ENCODE results near the gene TEK. TPM values are rescaled to one million over a fixed set of nuclear protein-coding genes. Genes with fewer than 3 reads are reported as not detected.

TEK gene
- total RNA-seq, 2 experiments from 2014 or later = not detected

DNA sequence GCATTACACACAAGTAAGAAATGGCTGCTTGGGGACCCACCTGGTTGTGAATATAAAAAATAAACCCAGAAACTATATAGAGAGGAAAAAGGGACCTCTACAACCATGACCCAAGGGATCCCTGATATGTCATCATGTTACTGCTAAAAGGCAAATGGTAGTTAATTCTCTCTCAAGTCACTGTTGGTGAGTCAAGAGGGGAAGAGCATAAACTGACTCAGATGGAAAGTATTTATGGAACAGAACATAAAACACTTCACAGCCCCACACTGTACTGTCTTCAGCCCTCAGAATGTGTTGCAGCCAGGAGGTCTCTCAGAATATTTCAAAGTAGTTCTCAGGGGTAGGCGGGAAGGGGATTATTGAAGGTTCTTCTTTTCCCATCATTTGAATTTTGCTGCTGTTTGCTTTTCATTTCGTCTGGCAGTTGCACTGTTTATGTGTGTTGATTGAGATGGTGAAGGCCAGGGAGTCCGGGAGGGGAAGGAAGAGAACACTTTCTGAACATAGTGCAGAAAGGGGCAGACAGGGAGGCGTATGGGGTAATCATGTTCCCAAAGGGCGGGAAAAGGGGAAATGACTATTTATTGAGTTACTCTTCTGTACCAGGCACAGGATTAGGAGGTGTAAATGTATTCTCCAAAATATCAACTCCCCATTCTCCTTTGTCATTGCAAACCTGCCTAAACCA, 85.5 kb downstream of the TEK start:
- Mint-ChIP-seq H3K27me3 (peaks cover 4% of the 10 kb centered on the region), H3K9me3 (no peaks in the 10 kb centered on the region), H3K4me1 (no peaks in the 10 kb centered on the region), H3K36me3 (ENCODE audit: low read depth) (no peaks in the 10 kb centered on the region), H3K4me3 (no peak overlapping the region), H3K27ac (no peak overlapping the region)
- ChIA-PET POLR2A (no interaction called here), CTCF (no interaction called here)
- no peak for DNase-seq

DNA sequence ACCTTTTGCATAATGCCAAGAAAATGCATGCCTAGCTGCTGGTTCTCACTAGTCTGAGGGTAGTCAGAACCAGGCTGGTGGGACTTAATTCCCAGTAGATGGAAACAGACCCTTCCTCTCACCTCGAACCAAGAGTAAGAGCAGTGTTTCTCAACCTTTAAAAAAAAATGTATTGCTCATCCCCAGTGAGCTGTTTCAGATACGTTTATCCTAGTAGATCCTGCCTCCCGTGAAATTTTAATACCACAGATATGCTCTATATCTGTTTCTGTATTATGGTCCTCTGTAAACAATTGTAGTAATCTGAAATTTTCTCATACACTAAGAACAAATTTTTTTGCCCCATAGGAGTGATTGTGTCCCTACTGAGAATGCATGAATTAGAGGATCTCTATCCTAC, 86.2 kb downstream of the TEK start:
- Mint-ChIP-seq H3K4me3 (no peak overlapping the region), H3K27ac (no peak overlapping the region), H3K36me3 (ENCODE audit: low read depth) (no peaks in the 10 kb centered on the region), H3K9me3 (no peaks in the 10 kb centered on the region), H3K27me3 (peaks cover 4% of the 10 kb centered on the region), H3K4me1 (no peaks in the 10 kb centered on the region)
- no peak for DNase-seq
- POLR2A ChIA-PET = no interaction called here
- CTCF ChIA-PET = no interaction called here

DNA sequence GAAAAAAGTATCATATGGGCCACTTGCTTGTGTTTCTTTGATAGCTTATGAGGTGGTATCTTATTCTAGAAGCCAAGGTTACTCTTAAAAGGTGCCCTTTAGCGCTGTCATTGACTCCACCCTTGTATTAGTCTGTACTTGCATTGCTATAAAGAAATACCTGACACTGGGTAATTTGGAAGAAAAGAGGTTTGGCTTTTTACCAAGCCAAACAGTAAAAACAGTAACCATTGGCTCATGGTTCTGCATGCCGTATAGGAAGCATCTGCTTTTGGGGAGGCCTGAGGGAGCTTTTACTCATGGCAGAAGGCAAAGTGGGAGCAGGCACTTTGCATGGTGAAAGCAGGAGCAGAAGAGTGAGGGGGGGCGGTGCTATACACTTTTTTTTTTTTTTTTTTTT, 87.4 kb downstream of the TEK start:
- H3K27ac Mint-ChIP-seq = no peak overlapping the region
- H3K4me3 Mint-ChIP-seq = no peak overlapping the region
- CTCF ChIA-PET = no interaction called here
- no peaks in the 10 kb centered on the region for H3K4me1 Mint-ChIP-seq
- POLR2A ChIA-PET = interaction anchor here (0.7 kb wide), 1 partner anchor 109 kb away, joined by 4 read pairs; no protein-coding TSS in a partner anchor
- no peaks in the 10 kb centered on the region for H3K9me3 Mint-ChIP-seq
- H3K36me3 Mint-ChIP-seq (ENCODE audit: low read depth) = no peaks in the 10 kb centered on the region
- no peak for DNase-seq
- H3K27me3 Mint-ChIP-seq = peaks cover 2% of the 10 kb centered on the region

DNA sequence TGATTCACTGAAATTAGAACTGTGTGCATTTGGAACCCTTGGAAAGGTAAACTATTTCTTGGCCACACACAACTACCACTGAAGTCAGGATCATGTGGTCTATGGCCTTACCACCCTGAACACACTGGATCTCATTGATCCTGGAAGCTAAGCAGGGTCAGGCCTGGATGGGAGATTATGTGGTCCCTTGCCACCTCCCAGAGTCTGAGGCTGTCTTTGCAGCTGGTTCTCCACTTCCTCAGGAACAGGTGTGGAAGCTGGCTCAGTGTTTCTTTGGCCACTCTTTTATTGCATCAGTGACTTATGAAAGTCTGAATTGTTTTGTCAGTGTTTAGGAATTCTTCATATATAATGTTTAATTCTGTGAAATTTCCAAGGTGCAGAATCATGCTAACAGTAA, 89.2 kb downstream of the TEK start:
- Mint-ChIP-seq H3K27ac (no peak overlapping the region), H3K4me3 (no peak overlapping the region), H3K4me1 (no peaks in the 10 kb centered on the region), H3K27me3 (peaks cover 2% of the 10 kb centered on the region), H3K9me3 (no peaks in the 10 kb centered on the region), H3K36me3 (ENCODE audit: low read depth) (no peaks in the 10 kb centered on the region)
- POLR2A ChIA-PET = no interaction called here
- CTCF ChIA-PET = no interaction called here
- DNase-seq = no peak

DNA sequence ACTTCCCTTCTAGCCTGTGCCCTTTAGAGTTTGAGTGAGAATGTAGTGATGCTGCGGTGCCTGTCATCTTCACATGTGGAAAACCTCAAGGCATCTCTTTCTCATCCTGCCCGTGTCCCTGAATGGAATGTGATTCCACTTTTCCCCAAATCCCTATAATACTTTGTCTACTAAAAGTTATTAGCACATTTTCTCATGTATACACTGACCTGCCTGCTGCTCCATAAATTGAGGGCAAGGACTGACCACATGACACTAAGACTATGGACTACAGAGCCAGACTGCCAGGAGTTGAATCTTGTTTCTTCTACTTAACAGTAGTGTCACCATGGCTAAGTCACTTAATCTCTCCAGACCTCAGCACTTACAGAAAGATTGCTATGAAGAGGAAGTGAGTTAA, 93.0 kb downstream of the TEK start:
- Mint-ChIP-seq H3K4me1 (no peaks in the 10 kb centered on the region), H3K27ac (no peak overlapping the region), H3K4me3 (no peak overlapping the region), H3K9me3 (no peaks in the 10 kb centered on the region), H3K36me3 (ENCODE audit: low read depth) (no peaks in the 10 kb centered on the region), H3K27me3 (peaks cover 5% of the 10 kb centered on the region)
- ChIA-PET CTCF (no interaction called here), POLR2A (no interaction called here)
- no peak for DNase-seq

DNA sequence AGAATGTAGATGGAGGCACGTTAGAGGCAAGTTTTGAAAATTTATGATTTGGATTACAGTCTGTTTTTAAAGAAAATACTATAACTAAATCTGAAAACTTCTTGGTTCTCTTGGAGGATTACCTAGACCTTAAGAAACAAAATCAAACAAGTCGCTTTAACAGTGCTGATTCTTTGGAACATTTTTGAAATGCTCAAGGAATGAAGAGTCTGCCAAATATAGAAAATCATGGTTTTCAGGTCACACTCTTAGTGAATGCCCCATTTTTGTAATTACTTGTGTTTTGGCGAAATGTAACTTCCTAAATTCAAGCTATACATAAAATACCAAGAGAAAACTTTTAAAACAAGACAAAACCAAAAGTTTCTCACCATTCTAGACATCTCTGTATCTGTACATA, 94.8 kb downstream of the TEK start:
- Mint-ChIP-seq H3K27ac (no peak overlapping the region), H3K9me3 (no peaks in the 10 kb centered on the region), H3K4me1 (no peaks in the 10 kb centered on the region), H3K36me3 (ENCODE audit: low read depth) (no peaks in the 10 kb centered on the region), H3K4me3 (no peak overlapping the region), H3K27me3 (peaks cover 5% of the 10 kb centered on the region)
- DNase-seq = no peak
- ChIA-PET CTCF (no interaction called here), POLR2A (no interaction called here)

DNA sequence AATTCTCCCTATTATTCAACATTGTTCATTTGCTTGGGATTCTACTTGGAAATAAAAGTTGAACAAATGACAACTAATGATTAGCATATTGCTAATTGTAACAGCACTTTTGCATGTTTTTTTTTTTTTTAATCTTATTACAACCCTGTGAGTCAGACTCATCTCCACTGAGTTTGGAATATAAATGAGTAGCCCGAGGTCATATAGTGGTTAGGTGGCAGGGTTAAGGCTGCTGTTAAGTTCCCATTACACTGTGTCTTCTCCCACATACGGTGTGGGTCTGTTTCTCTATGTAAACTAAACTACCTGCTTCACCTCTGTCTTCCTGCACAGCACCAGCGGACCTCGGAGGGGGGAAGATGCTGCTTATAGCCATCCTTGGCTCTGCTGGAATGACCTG, 95.6 kb downstream of the TEK start:
- ChIA-PET CTCF (no interaction called here), POLR2A (no interaction called here)
- H3K4me1 Mint-ChIP-seq = no peaks in the 10 kb centered on the region

DNA sequence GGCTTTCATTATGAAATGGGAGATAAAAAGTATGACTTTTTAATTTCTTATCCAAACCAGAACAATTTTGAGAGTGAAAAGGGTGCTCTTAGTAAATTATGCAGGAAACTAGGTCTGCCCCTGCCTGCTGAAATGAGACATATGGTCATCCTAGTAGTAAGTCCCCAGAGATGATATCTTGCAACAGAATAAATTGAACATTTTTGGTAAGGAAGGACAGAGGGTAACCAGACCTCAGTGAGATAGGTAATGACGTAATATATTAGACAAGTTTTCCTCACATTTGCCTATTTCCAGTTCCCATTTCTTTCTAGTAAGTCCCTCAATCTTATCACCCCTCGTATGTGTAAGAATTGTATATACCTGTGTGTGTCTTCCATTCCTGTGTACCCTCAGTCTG, 96.2 kb downstream of the TEK start:
- DNase-seq = no peak
- ChIA-PET CTCF (no interaction called here), POLR2A (no interaction called here)
- Mint-ChIP-seq H3K27ac (no peak overlapping the region), H3K4me1 (no peaks in the 10 kb centered on the region), H3K27me3 (peaks cover 5% of the 10 kb centered on the region), H3K4me3 (no peak overlapping the region), H3K9me3 (no peaks in the 10 kb centered on the region), H3K36me3 (ENCODE audit: low read depth) (no peaks in the 10 kb centered on the region)

More for the DNA sequence above, 95.6 kb downstream of the TEK start:
- no peak overlapping the region for H3K27ac Mint-ChIP-seq
- H3K36me3 Mint-ChIP-seq (ENCODE audit: low read depth) = no peaks in the 10 kb centered on the region
- H3K9me3 Mint-ChIP-seq = no peaks in the 10 kb centered on the region
- no peak for DNase-seq
- peaks cover 5% of the 10 kb centered on the region for H3K27me3 Mint-ChIP-seq
- no peak overlapping the region for H3K4me3 Mint-ChIP-seq

DNA sequence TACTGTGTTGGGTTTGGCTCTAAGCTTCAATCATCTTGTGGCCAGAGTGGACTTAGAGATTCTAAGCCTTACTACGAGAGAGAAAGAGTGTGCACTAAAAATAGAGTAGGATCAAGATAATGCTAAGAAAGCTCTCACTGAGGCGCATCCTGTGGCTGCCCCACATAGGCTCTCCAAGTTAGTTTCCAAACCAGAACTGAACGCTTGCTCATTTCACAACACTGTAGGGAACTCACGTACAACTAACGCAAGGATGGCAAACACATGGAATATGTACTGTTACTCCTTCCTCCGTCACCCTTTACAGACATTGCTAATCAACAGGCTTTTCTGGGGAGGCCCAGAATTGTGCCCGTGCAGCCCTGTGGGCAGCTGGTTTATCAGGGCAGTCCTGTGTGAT, 97.0 kb downstream of the TEK start:
- H3K9me3 Mint-ChIP-seq = no peaks in the 10 kb centered on the region
- H3K27me3 Mint-ChIP-seq = peaks cover 5% of the 10 kb centered on the region
- H3K4me1 Mint-ChIP-seq = no peaks in the 10 kb centered on the region
- POLR2A ChIA-PET = no interaction called here
- H3K27ac Mint-ChIP-seq = no peak overlapping the region
- no peaks in the 10 kb centered on the region for H3K36me3 Mint-ChIP-seq (ENCODE audit: low read depth)
- CTCF ChIA-PET = interaction anchor here (0.7 kb wide), 1 partner anchor 42 kb away, joined by 3 read pairs; no protein-coding TSS in a partner anchor
- no peak overlapping the region for H3K4me3 Mint-ChIP-seq
- no peak for DNase-seq

DNA sequence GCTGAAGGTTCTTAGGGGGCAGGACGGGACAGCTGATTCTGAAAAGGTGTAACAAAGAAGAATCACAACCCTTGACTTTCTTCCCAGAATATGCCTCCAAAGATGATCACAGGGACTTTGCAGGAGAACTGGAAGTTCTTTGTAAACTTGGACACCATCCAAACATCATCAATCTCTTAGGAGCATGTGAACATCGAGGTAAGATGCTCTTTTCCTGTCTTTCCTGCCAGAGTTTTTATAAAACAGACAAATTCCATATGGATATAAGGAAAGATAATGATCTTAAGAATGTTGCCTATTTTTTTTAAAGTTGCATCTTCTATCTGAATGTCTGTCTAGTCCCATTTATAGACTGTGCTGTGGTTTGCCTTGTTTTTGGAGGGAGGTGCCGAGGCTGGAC, 100.0 kb downstream of the TEK start:
- Mint-ChIP-seq H3K27ac (no peak overlapping the region), H3K4me1 (no peaks in the 10 kb centered on the region), H3K4me3 (no peak overlapping the region), H3K27me3 (peaks cover 4% of the 10 kb centered on the region), H3K36me3 (ENCODE audit: low read depth) (no peaks in the 10 kb centered on the region), H3K9me3 (no peaks in the 10 kb centered on the region)
- ChIA-PET POLR2A (no interaction called here), CTCF (no interaction called here)
- no peak for DNase-seq

DNA sequence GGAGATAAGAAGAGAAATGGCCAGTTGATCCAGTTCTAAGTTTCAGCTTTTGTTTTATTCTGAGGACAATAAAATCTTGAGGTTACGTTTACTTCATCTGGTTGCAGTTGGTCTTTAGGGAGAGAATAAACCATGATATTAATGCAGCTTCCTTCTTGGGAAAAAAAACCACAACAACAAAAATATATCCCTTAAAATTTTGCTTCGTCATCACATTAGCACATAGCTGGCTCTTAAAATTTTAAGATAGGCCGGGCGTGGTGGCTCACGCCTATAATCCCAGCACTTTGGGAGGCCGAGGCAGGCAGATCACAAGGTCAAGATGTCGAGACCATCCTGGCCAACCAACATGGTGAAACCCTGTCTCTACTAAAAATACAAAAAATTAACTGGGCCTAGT, 101.6 kb downstream of the TEK start:
- peaks cover 4% of the 10 kb centered on the region for H3K27me3 Mint-ChIP-seq
- H3K4me1 Mint-ChIP-seq = no peaks in the 10 kb centered on the region
- no peak overlapping the region for H3K27ac Mint-ChIP-seq
- ChIA-PET CTCF (no interaction called here), POLR2A (no interaction called here)
- DNase-seq = no peak
- H3K36me3 Mint-ChIP-seq (ENCODE audit: low read depth) = no peaks in the 10 kb centered on the region
- no peak overlapping the region for H3K4me3 Mint-ChIP-seq
- H3K9me3 Mint-ChIP-seq = no peaks in the 10 kb centered on the region

DNA sequence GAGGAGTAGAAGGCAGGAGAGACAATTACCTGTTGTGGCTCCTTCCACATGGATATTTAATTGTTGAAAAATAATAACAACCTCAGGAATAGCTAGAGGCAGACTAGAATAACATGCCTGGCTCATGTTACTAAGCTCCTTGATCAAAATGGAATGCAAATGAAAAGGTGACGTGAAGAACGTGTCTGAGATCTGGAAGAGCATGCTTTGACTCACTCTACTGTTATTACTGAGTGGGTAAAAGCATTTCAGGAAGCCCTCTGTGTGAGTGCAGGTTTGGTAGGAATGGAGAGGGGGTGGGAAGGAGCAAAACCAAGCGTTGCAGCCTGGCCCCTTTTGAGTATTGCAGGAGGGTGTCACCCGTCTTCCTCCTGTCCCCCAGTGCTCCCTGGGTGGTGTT, 103.2 kb downstream of the TEK start:
- Mint-ChIP-seq H3K27me3 (peaks cover 2% of the 10 kb centered on the region), H3K4me3 (no peak overlapping the region), H3K9me3 (no peaks in the 10 kb centered on the region), H3K4me1 (no peaks in the 10 kb centered on the region), H3K36me3 (ENCODE audit: low read depth) (no peaks in the 10 kb centered on the region), H3K27ac (no peak overlapping the region)
- CTCF ChIA-PET = no interaction called here
- POLR2A ChIA-PET = no interaction called here
- DNase-seq = no peak

DNA sequence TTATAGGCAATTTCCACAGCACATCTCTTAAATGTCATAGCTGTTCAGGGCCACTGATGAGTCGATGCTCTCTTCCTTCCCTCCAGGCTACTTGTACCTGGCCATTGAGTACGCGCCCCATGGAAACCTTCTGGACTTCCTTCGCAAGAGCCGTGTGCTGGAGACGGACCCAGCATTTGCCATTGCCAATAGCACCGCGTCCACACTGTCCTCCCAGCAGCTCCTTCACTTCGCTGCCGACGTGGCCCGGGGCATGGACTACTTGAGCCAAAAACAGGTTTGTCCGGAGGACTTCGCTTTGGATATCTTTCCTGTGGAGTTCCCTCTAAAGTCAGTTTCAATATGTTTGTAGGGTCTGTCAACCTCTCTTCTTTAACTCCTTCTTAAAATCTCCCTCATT, 103.6 kb downstream of the TEK start:
- H3K4me3 Mint-ChIP-seq = no peak overlapping the region
- no peaks in the 10 kb centered on the region for H3K9me3 Mint-ChIP-seq
- no peaks in the 10 kb centered on the region for H3K4me1 Mint-ChIP-seq
- ChIA-PET POLR2A (no interaction called here), CTCF (no interaction called here)
- no peak overlapping the region for H3K27ac Mint-ChIP-seq
- H3K36me3 Mint-ChIP-seq (ENCODE audit: low read depth) = no peaks in the 10 kb centered on the region
- DNase-seq = no peak
- H3K27me3 Mint-ChIP-seq = peaks cover 2% of the 10 kb centered on the region

DNA sequence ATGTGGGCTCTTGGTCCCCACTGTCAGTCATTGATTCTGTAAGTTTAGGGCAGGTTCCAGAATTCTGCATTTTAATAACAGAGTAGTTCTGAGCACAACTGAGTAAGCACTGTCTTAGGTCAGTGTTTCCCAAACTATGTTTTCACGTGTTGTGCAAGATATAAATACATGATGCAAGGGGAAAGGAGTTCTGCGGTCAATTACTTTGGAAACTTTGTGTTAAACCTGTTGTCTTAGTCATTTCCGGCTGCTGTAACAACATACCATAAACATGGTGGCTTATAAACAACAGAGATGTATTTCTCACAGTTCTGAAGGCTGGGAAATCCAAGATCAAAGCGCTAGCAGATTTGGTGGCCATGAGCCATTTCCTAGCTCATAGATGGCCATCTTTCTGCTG, 118.2 kb downstream of the TEK start:
- no peaks in the 10 kb centered on the region for H3K9me3 Mint-ChIP-seq
- POLR2A ChIA-PET = no interaction called here
- no peak overlapping the region for H3K4me3 Mint-ChIP-seq
- no peak overlapping the region for H3K27ac Mint-ChIP-seq
- H3K36me3 Mint-ChIP-seq (ENCODE audit: low read depth) = no peaks in the 10 kb centered on the region
- CTCF ChIA-PET = no interaction called here
- H3K27me3 Mint-ChIP-seq = no peaks in the 10 kb centered on the region
- no peak for DNase-seq
- H3K4me1 Mint-ChIP-seq = no peaks in the 10 kb centered on the region

All from activated CD4-positive, alpha-beta T cell treated with anti-CD3 and anti-CD28 coated beads, Interleukin-2, amount 10 ng/mL, durations not matched to agents 7 days and 5 days (primary cell).